NT2/D1 (cell line): Measurements from ENCODE around the gene QSOX2.

ENCODE experiments used
- SUZ12 ChIP-seq: IDR thresholded peaks from 2 replicates; pipeline ENCODE4 v1.6.1; 2011; ENCODE audit not compliant: insufficient read length, insufficient read depth; ENCODE audit errors: extremely low read depth
- YY1 ChIP-seq: IDR thresholded peaks from 2 replicates; pipeline ENCODE4 v1.6.1; 2011; ENCODE audit not compliant: insufficient read length, insufficient read depth

GRCh38 chr9:136220017-136220729, 25.4 kb downstream of the QSOX2 start:
- TF ChIP-seq SUZ12, result no peak
- TF ChIP-seq YY1, result no peak
